Activated CD4-positive, alpha-beta memory T cell treated with anti-CD3 and anti-CD28 coated beads, Interleukin-2, amount 10 ng/mL, durations not matched to agents 7 days and 5 days (primary cell): Measurements from ENCODE around the gene HDAC10. TPM values are rescaled to one million over a fixed set of nuclear protein-coding genes. Genes with fewer than 3 reads are reported as not detected.

ENCODE experiments used
- CTCF ChIA-PET: fragments of 350-600 bp; sonication (Branson Sonifier 250); formaldehyde crosslinking; loops from one replicate; lab custom pipeline; 2021; ENCODE audit warnings: antibody characterized with exemption, inconsistent platforms; lab: Charles Lee
- POLR2A ChIA-PET: fragments of 350-600 bp; sonication (Branson Sonifier 250); formaldehyde crosslinking; loops from one replicate; lab custom pipeline; 2021; ENCODE audit warnings: antibody characterized with exemption; lab: Charles Lee
- DNase-seq: peaks from one replicate; pipeline ENCODE4 v3.0.0-alpha.2; 2020
- H3K27ac Mint-ChIP-seq: one replicate; pipeline ENCODE4 v1.8.0; 2021; ENCODE audit warnings: mild to moderate bottlenecking, mixed read lengths
- H3K27me3 Mint-ChIP-seq: one replicate; pipeline ENCODE4 v1.8.0; 2021; ENCODE audit warnings: mixed read lengths
- H3K36me3 Mint-ChIP-seq: one replicate; pipeline ENCODE4 v1.8.0; 2021; ENCODE audit warnings: low read depth, mixed read lengths
- H3K4me1 Mint-ChIP-seq: one replicate; pipeline ENCODE4 v1.8.0; 2021; ENCODE audit warnings: mixed read lengths
- H3K4me3 Mint-ChIP-seq: one replicate; pipeline ENCODE4 v1.8.0; 2021; ENCODE audit warnings: mild to moderate bottlenecking, mixed read lengths
- H3K9me3 Mint-ChIP-seq: one replicate; pipeline ENCODE4 v1.8.0; 2021; ENCODE audit warnings: mixed read lengths
- total RNA-seq, 2 experiments: library from RNA; stranded (reverse); gene quantifications; one replicate each; pipeline ENCODE4 v1.2.3, GENCODE V29; 2021

Gene HDAC10
- total RNA-seq, 2 experiments from 2014 or later: 83.7 to 90.0 TPM

DNA sequence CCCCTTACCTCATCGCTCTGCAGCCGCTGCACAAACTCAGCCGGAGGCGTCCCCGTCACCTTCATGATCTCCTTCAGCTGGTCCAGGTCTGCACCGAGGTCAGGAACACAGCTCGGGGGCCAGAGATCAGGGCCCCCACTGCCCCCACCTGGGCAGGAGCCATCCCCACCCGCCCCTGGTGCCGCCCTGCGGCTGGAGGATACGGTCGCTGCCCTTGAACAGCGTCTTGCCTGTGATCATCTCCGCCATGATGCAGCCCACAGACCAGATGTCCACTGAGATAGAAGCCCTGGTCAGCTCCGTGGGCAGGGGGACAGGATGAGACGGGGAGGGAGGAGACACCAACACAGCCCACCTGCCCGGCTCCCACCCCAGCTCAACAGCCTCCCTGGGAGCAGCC is 4.5 kb upstream of the HDAC10 start:
- ChIA-PET POLR2A (interaction anchor here (1.0 kb wide), 1 partner anchor 12 kb away, joined by 3 read pairs; no protein-coding TSS in a partner anchor), CTCF (interaction anchor here (0.8 to 1.7 kb wide), 2 partner anchors 14 to 86 kb away, joined by 3 to 4 read pairs; no protein-coding TSS in a partner anchor)
- Mint-ChIP-seq H3K4me3 (no peak overlapping the region), H3K4me1 (peaks cover 4% of the 10 kb centered on the region), H3K36me3 (no peaks in the 10 kb centered on the region), H3K27me3 (peaks cover 3% of the 10 kb centered on the region), H3K27ac (no peak overlapping the region), H3K9me3 (no peaks in the 10 kb centered on the region)
- no peak for DNase-seq

DNA sequence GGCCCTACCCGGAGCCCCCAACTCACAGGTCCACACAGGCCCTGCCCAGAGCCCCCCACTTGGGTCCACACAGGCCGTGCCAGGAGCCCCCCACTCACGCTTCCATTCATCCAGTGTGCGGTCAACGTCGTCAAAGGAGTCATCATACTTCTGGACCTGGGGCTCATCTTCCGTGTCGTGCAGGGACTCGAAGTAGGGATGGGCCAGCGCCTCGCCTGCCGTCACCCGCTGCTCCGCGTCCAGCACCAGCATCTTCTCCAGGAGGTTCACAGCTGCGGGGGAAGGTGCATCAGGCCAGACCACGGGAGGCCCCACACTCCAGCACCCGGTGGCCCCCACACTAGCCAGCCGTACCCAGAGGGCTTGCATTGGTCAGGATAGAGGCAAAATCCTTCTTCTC is 4.0 kb upstream of the HDAC10 start:
- ChIA-PET POLR2A (no interaction called here), CTCF (interaction anchor here (1.7 kb wide), 1 partner anchor 87 kb away, joined by 4 read pairs; no protein-coding TSS in a partner anchor)
- H3K4me3 Mint-ChIP-seq: no peak overlapping the region
- no peak overlapping the region for H3K27ac Mint-ChIP-seq
- H3K36me3 Mint-ChIP-seq: no peaks in the 10 kb centered on the region
- no peak for DNase-seq
- no peaks in the 10 kb centered on the region for H3K9me3 Mint-ChIP-seq
- H3K27me3 Mint-ChIP-seq: peaks cover 3% of the 10 kb centered on the region
- peaks cover 9% of the 10 kb centered on the region for H3K4me1 Mint-ChIP-seq

DNA sequence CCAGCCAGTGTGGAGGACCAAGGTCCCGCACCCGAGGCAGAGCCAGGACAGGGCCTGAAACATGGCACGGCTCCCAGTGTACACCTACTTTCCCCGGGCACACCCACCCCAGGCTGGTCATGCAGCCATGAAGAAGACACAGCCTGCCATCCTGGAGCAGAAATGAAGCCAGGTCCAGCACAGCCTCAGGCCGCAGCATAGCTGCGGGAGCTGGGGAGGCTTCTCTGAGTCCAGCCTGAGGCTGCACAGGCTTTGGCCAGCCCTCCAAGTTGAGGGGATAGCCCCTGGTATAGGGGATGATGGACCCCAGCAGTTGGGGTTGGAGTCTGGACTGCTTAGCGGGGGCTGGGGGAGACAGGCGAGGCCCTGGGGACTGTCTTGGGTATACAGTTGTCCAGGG is 2.9 kb upstream of the HDAC10 start:
- Mint-ChIP-seq H3K4me1 (peaks cover 14% of the 10 kb centered on the region), H3K4me3 (no peak overlapping the region), H3K27me3 (peaks cover under 1% of the 10 kb centered on the region), H3K36me3 (no peaks in the 10 kb centered on the region), H3K9me3 (no peaks in the 10 kb centered on the region), H3K27ac (no peak overlapping the region)
- ChIA-PET CTCF (no interaction called here), POLR2A (no interaction called here)
- DNase-seq: no peak

DNA sequence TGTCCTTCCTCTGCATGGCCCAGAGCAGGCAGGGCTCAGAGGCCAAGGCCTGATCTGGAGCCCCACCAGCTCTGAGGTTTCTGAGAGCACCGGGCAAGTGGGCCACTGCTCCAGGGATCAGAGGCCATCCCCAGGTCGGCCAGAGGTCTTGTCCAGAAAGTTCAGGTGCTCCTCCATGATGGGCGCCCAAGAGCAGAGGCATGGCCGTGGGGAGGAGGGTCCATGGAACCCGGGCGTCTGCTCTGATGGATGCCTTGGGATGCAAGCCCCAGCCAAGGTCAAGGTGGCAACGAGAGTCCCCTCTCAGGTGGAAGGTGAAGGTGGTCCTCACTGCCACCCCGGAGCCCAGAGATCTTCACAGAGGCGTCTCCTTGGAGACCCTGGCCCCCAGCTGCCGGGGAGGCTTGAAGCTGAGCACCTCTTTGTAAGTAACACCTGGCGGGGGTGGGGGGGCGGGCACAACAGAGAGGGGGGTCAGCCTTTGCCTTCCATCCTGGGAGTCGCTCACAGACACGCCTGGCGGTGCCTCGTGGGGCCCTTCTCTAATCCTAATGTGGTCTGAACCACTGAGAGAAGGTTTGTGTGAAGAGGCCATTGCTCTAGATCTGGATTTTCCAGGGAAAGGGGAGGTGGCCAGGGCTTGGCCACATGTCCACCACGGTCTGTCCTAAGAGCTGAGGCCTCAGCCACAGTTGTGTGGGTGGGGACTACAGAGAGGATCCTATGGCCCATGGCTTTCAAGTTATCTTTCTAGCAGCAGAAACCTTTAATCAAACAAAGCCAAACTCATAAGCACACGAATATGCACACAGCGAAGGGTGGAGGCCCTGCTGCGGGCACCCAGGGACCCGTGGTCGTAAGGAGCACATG is 2.2 kb upstream of the HDAC10 start:
- no peaks in the 10 kb centered on the region for H3K9me3 Mint-ChIP-seq
- DNase-seq: no peak
- no peak overlapping the region for H3K4me3 Mint-ChIP-seq
- no peaks in the 10 kb centered on the region for H3K27me3 Mint-ChIP-seq
- no peak overlapping the region for H3K27ac Mint-ChIP-seq
- H3K36me3 Mint-ChIP-seq: no peaks in the 10 kb centered on the region
- ChIA-PET CTCF (interaction anchor here (0.9 to 3.4 kb wide), 6 partner anchors 11 to 245 kb away, joined by 3 to 25 read pairs (median 6); no protein-coding TSS in a partner anchor), POLR2A (interaction anchor here (3.2 kb wide), 1 partner anchor 8 kb away, joined by 21 read pairs; the partner anchor contains the start of gene MAPK12)
- H3K4me1 Mint-ChIP-seq: peaks cover 14% of the 10 kb centered on the region

DNA sequence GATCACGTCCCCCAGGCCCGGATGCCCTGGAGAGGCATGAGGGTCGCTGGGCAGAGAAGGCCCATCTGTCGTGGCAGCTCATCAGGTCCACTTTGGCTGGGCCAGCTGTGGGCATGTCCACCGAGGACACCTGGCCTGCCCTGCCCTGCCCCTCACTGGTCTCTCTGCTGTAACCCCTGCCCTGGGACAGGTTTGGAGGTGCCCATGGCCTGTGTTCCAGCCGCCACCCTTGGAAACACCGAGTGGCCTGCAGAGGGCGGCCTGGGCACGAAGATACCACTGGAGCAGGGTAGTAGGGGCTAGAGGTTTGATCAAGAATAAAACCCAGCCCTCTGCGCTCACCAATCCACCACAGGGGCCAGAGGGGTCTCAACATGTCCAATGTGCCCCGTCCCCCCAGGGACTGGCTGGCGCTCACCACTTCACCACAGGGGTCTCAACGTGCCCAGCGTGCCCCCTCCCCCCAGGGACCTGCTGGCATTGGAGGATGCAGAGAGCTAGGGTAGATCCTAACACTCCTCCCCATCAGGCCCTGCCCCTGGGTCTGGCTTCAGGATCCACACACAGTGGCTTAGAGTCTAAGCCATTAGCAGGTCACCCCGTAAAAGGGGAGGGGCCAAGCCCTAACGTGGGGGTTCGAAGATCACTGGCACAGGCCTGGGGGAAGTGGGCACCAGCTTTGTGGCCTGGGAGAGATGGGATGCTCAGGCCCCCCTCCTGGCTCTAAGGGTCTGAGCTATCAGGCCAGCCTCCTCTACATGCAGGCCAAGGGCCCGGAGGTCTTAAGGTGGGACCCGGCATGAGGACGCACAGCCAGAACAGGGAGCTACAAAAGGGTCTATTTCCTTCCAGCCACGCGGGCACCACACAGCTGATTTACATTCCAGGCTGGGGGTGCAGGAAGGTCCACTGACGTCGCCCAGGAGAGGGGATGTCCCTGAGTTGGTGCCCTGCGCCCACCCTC is 1.3 kb upstream of the HDAC10 start:
- Mint-ChIP-seq H3K4me3 (peak overlapping the region; percentile 21), H3K4me1 (peaks cover 21% of the 10 kb centered on the region), H3K27me3 (no peaks in the 10 kb centered on the region), H3K36me3 (peaks cover 6% of the 10 kb centered on the region), H3K27ac (no peak overlapping the region), H3K9me3 (no peaks in the 10 kb centered on the region)
- peak; percentile 77 for DNase-seq
- POLR2A ChIA-PET: interaction anchor here (0.8 to 3.2 kb wide), 8 partner anchors 9 to 276 kb away, joined by 3 to 21 read pairs (median 12); partner anchors contain the start of genes MAPK11, MAPK12 and SCO2
- CTCF ChIA-PET: interaction anchor here (0.9 to 3.4 kb wide), 11 partner anchors 10 to 273 kb away, joined by 3 to 25 read pairs (median 4); partner anchors contain the start of gene SCO2

DNA sequence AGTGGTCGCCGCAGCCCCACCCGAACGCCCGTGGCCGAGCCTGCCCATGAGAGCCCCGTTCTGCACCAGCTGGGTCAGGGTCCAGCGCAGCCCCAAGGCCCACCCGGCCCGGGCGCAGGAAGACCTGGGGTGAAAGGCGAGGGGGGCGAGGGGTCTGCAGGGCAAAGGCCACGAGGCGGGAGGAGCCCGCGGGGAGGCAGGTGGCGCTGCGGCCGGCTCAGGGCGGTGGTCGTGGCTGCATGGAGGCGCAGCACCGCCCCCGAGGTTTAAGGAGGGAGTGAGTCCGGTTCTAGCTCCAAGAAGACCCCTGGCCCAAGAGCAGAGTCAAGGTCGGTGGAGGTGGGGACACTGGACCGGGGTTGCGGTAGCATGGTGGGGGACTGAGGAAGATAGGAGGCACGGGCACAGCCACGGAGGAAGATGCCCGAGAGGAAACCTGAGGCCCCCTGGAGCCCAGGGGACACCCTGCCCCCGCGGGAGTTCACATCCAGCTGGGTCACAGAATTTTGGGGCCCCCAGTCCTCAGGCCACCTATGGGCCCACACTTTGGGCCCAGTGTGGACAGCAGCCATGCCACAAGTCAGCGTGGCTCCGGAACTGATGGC is 514 bp upstream of the HDAC10 start:
- H3K36me3 Mint-ChIP-seq: peaks cover 8% of the 10 kb centered on the region
- no peak overlapping the region for H3K27ac Mint-ChIP-seq

DNA sequence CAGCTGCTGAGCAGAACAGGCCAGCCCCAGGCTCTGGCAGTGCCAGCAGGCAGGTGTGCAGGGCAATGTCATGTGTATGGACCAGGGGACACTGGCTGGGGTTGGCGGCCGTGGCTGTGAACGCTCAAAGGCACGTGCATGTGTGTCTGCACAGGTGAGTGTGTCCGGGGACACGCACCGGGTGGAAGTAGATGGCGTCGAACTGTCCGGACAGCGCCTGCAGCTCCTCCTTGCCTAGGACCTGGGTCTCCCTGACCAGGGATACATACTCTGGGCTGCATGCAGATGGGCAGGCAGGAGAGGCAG is 863 bp downstream of the HDAC10 start:
- H3K27ac Mint-ChIP-seq: peak overlapping the region; percentile 69
- POLR2A ChIA-PET: interaction anchor here (1.0 to 3.2 kb wide), 7 partner anchors 8 to 281 kb away, joined by 3 to 21 read pairs (median 13); partner anchors contain the start of genes MAPK11, MAPK12 and SCO2
- peaks cover 33% of the 10 kb centered on the region for H3K4me1 Mint-ChIP-seq
- no peaks in the 10 kb centered on the region for H3K9me3 Mint-ChIP-seq
- peaks cover 8% of the 10 kb centered on the region for H3K36me3 Mint-ChIP-seq
- no peak for DNase-seq
- CTCF ChIA-PET: interaction anchor here (1.9 to 3.4 kb wide), 4 partner anchors 8 to 275 kb away, joined by 6 to 25 read pairs (median 10); partner anchors contain the start of gene SCO2
- peak overlapping the region; percentile 82 for H3K4me3 Mint-ChIP-seq
- no peaks in the 10 kb centered on the region for H3K27me3 Mint-ChIP-seq

More for the DNA sequence above, 514 bp upstream of the HDAC10 start:
- POLR2A ChIA-PET: interaction anchor here (0.8 to 3.2 kb wide), 13 partner anchors 10 to 369 kb away, joined by 3 to 21 read pairs (median 4); partner anchors contain the start of genes LMF2, MAPK11, MAPK12 and NCAPH2
- Mint-ChIP-seq H3K4me1 (peaks cover 24% of the 10 kb centered on the region), H3K27me3 (no peaks in the 10 kb centered on the region), H3K4me3 (peak overlapping the region; percentile 21), H3K9me3 (no peaks in the 10 kb centered on the region)
- no peak for DNase-seq
- CTCF ChIA-PET: interaction anchor here (0.8 to 3.4 kb wide), 15 partner anchors 9 to 369 kb away, joined by 3 to 25 read pairs (median 4); partner anchors contain the start of gene SCO2

DNA sequence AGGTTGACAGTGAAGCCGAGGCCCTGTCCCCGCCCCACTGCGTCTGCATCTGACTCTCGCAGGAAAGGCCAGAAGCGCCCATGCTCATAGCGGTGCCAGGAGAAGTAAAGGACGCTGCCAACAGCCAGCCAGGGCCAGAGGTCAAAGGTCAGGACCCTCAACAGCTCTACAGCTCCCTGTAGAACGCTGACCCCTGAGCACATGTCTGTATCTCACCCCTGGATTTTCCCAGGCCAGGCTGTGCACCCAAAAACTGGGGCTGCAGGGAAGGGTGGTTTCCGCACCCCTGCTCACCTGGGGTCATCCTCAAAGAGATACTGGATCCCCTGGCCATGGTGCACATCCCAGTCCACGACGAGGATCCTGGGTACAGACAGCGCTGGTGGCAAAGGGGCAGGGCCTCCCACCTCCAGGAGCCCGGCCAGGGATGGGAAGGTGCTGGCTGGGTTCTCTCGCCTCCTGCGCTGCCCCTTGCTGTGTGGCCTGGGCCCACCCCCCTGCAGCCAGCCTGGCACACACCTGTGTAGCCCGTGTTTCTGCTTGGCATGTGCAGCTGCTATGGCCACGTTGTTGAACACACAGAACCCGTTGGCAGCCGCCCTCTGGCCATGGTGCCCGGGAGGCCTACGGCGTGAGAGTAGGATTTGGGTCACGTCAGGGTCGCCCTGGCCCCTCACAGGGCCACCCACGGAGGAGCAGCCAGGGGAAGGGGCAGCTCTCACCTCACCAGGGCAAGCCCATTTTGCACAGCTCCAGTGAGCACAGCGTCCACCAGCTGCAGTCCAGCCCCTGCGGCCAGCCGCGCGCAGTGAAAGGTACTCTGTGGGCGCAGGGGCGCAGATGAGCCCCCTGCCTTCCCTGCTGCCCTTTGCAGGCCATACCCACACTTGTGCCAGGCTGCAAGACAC is 1.5 kb downstream of the HDAC10 start:
- H3K27me3 Mint-ChIP-seq: no peaks in the 10 kb centered on the region
- no peak overlapping the region for H3K27ac Mint-ChIP-seq
- POLR2A ChIA-PET: interaction anchor here (1.0 to 3.2 kb wide), 7 partner anchors 8 to 281 kb away, joined by 3 to 21 read pairs (median 13); partner anchors contain the start of genes MAPK11, MAPK12 and SCO2
- peaks cover 36% of the 10 kb centered on the region for H3K4me1 Mint-ChIP-seq
- peak overlapping the region; percentile 82 for H3K4me3 Mint-ChIP-seq
- CTCF ChIA-PET: interaction anchor here (1.9 to 3.4 kb wide), 3 partner anchors 7 to 276 kb away, joined by 6 to 25 read pairs (median 10); partner anchors contain the start of gene SCO2
- DNase-seq: no peak
- H3K9me3 Mint-ChIP-seq: no peaks in the 10 kb centered on the region
- H3K36me3 Mint-ChIP-seq: peaks cover 11% of the 10 kb centered on the region

DNA sequence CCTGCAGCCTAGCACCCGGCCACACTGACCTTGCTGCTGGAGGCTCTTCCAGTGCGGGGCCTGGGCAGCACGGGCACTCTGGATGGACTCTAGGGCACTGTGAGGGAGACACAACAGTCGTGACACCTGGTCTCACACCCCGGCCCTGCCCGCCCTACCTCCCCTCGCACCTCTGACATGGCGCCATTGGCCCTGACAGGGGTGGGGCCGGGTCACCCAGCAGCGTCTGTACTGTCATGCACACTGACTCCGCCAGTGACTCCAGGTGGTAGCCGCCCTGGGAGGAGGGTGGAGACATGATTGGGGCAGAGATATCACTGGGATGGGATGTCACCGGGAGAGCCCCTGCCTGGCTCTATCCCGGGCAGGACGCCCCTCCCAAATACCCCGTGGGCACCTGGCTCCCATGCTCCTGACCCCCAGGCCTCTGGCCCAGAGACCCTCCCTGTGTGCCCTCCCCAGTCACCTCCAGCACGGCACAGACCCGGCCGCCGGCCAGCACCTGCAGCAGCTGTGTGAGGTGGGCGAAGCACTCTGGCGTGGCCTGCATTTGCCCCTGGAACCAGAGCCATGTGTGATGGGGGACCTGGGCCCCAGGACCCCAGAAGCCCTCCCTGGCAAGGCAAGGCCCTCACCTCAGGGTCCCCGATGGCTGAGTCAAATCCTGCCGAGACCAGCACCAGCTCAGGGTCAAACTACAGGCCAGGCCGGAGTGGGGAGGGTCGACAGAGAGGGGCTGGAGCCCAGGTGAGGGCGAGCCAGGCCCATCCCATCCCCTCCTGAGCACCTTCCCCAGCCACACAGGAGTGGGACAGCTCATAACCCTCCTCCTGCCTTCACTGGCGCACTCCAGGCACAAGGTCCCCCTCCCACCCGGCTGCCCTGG is 2.6 kb downstream of the HDAC10 start:
- H3K9me3 Mint-ChIP-seq: no peaks in the 10 kb centered on the region
- ChIA-PET POLR2A (no interaction called here), CTCF (interaction anchor here (1.1 kb wide), 1 partner anchor 18 kb away, joined by 3 read pairs; no protein-coding TSS in a partner anchor)
- no peaks in the 10 kb centered on the region for H3K27me3 Mint-ChIP-seq
- peak overlapping the region; percentile 58 for H3K4me3 Mint-ChIP-seq
- DNase-seq: no peak
- no peak overlapping the region for H3K27ac Mint-ChIP-seq
- H3K36me3 Mint-ChIP-seq: peaks cover 15% of the 10 kb centered on the region
- H3K4me1 Mint-ChIP-seq: peaks cover 45% of the 10 kb centered on the region

DNA sequence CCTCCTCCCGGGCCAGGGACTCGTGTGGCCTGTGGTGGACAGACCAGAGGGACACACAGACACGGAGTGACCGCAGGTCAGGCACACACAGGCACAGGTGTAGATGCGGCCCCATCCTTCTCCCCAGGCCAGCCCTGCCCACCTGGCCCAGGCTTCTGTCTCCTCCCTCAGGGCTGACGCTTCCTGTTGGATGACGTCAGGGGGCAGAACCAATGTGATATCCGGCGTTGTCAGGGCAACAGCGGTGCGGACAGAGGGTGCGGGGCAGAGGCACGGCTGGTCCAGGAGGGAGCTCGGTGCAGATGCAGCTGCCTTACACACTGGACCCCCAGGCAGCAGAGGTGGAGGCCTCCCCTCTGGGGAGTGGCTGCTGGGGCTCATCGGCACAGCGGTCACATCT is 3.3 kb downstream of the HDAC10 start:
- ChIA-PET POLR2A (no interaction called here), CTCF (interaction anchor here (1.1 kb wide), 1 partner anchor 19 kb away, joined by 3 read pairs; no protein-coding TSS in a partner anchor)
- DNase-seq: peak; percentile 84
- H3K27me3 Mint-ChIP-seq: no peaks in the 10 kb centered on the region
- H3K4me1 Mint-ChIP-seq: peaks cover 48% of the 10 kb centered on the region
- H3K9me3 Mint-ChIP-seq: no peaks in the 10 kb centered on the region
- H3K36me3 Mint-ChIP-seq: peaks cover 15% of the 10 kb centered on the region
- peak overlapping the region; percentile 58 for H3K4me3 Mint-ChIP-seq
- H3K27ac Mint-ChIP-seq: peak overlapping the region; percentile 76
